A673 (cell line): ENCODE measurements around the gene CFAP206. TPM values are rescaled to one million over a fixed set of nuclear protein-coding genes. Genes with fewer than 3 reads are reported as not detected.

Experiments used
- BruUV-seq: library from RNA; stranded (reverse); fragments of 400-500 nt; replicated peaks from 2 replicates; lab custom pipeline; 2021; lab: Mats Ljungman, UMichigan
- CTCF ChIA-PET: fragments of 300-600 bp; sonication (Branson Sonifier 250); formaldehyde crosslinking; loops from one replicate; lab custom pipeline; 2022; ENCODE audit warnings: antibody characterized with exemption; lab: Charles Lee
- POLR2A ChIA-PET: fragments of 300-600 bp; sonication (Branson Sonifier 250); formaldehyde crosslinking; loops from one replicate; lab custom pipeline; 2022; ENCODE audit warnings: antibody characterized with exemption; ENCODE audit not compliant: low non-redundant PET; lab: Charles Lee
- DNase-seq: peaks from one replicate; pipeline ENCODE4 v3.0.0-alpha.2; 2015; ENCODE audit warnings: low spot score
- H3K27ac ChIP-seq: fragments of 200-600 bp; sonication (generic); 2 replicates; pipeline ENCODE4 v1.5.1; 2016; ENCODE audit warnings: mixed run types, low read depth, mild to moderate bottlenecking, mixed read lengths, antibody characterized with exemption, low read length; ENCODE audit not compliant: poor library complexity, severe bottlenecking
- H3K27me3 ChIP-seq: fragments of 200-600 bp; sonication (generic); replicated peaks from 2 replicates; pipeline ENCODE4 v1.6.1; 2017; ENCODE audit warnings: mixed run types, low read depth, mild to moderate bottlenecking, mixed read lengths, antibody characterized with exemption, low read length; ENCODE audit not compliant: insufficient read depth, poor library complexity
- H3K36me3 ChIP-seq: fragments of 200-600 bp; sonication (generic); 2 replicates; pipeline ENCODE4 v1.6.1; 2016; ENCODE audit warnings: mixed run types, mild to moderate bottlenecking, mixed read lengths, antibody characterized with exemption, low read length; ENCODE audit not compliant: insufficient read depth, poor library complexity, severe bottlenecking
- H3K4me1 ChIP-seq: fragments of 200-600 bp; sonication (generic); 2 replicates; pipeline ENCODE4 v1.6.1; 2017; ENCODE audit warnings: mixed run types, mild to moderate bottlenecking, mixed read lengths, antibody characterized with exemption, low read length; ENCODE audit not compliant: insufficient read depth, poor library complexity, severe bottlenecking
- H3K4me3 ChIP-seq: fragments of 200-600 bp; sonication (generic); 2 replicates; pipeline ENCODE4 v1.5.1; 2016; ENCODE audit warnings: low read depth, mixed run types, mild to moderate bottlenecking, mixed read lengths, low read length; ENCODE audit not compliant: poor library complexity, severe bottlenecking
- H3K9me3 ChIP-seq: fragments of 200-600 bp; sonication (generic); 2 replicates; pipeline ENCODE4 v1.6.1; 2016; ENCODE audit warnings: mixed run types, low read depth, mild to moderate bottlenecking, mixed read lengths, antibody characterized with exemption, low read length; ENCODE audit not compliant: poor library complexity, severe bottlenecking
- EZH2 ChIP-seq: fragments of 200-600 bp; sonication (generic); IDR thresholded peaks from 2 replicates; pipeline ENCODE4 v1.6.1; 2017; ENCODE audit warnings: borderline replicate concordance, low read depth, mild to moderate bottlenecking, mixed read lengths, antibody characterized with exemption, low read length; ENCODE audit not compliant: poor library complexity, severe bottlenecking
- intact Hi-C: fragments of 100-400 bp; cut with micrococcal nuclease; formaldehyde crosslinking; loops from one replicate; pipeline ENCODE4 v1.10.0; 2022; ENCODE audit not compliant: unreplicated experiment
- total RNA-seq: library from RNA; stranded (reverse); gene quantifications from 2 replicates; pipeline ENCODE4 v1.2.3, GENCODE V29; 2021
- TF ChIP-seq, protein P1 (sequence below): fragments of 300-800, 200-600 bp; sonication (generic); conservative IDR thresholded peaks from 2 replicates; pipeline ENCODE4 v1.5.1; 2017; ENCODE audit warnings: low read depth, mild to moderate bottlenecking, antibody characterized with exemption, low read length, moderate library complexity, mixed read lengths

The CFAP206 gene
- total RNA-seq, 1 experiment from 2014 or later, result not detected

GRCh38 chr6:87408721-87409155 lies 966 bp downstream of the CFAP206 start:
- no peak overlapping the region for H3K27ac ChIP-seq
- POLR2A ChIA-PET, result no interaction called here
- no TSS peak for BruUV-seq
- H3K4me3 ChIP-seq, result peak overlapping the region; percentile 65
- no peak for DNase-seq
- TF ChIP-seq EZH2, result no peak
- TF ChIP-seq, protein P1, sequence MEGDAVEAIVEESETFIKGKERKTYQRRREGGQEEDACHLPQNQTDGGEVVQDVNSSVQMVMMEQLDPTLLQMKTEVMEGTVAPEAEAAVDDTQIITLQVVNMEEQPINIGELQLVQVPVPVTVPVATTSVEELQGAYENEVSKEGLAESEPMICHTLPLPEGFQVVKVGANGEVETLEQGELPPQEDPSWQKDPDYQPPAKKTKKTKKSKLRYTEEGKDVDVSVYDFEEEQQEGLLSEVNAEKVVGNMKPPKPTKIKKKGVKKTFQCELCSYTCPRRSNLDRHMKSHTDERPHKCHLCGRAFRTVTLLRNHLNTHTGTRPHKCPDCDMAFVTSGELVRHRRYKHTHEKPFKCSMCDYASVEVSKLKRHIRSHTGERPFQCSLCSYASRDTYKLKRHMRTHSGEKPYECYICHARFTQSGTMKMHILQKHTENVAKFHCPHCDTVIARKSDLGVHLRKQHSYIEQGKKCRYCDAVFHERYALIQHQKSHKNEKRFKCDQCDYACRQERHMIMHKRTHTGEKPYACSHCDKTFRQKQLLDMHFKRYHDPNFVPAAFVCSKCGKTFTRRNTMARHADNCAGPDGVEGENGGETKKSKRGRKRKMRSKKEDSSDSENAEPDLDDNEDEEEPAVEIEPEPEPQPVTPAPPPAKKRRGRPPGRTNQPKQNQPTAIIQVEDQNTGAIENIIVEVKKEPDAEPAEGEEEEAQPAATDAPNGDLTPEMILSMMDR, result no peak
- CTCF ChIA-PET, result interaction anchor here (0.8 kb wide), 1 partner anchor 16 kb away, joined by 3 read pairs; no protein-coding TSS in a partner anchor
- H3K9me3 ChIP-seq, result no peaks in the 10 kb centered on the region
- intact Hi-C loops, result no loop called here
- peaks cover 13% of the 10 kb centered on the region for H3K27me3 ChIP-seq
- H3K36me3 ChIP-seq, result no peaks in the 10 kb centered on the region
- H3K4me1 ChIP-seq, result no peaks in the 10 kb centered on the region

GRCh38 chr6:87419266-87419665 lies 11.5 kb downstream of the CFAP206 start:
- no peaks in the 10 kb centered on the region for H3K36me3 ChIP-seq
- DNase-seq, result no peak
- H3K27ac ChIP-seq, result no peak overlapping the region
- no peaks in the 10 kb centered on the region for H3K9me3 ChIP-seq
- TF ChIP-seq, protein P1, result no peak
- no peak for TF ChIP-seq EZH2
- no peak overlapping the region for H3K4me3 ChIP-seq
- H3K27me3 ChIP-seq, result peaks cover 7% of the 10 kb centered on the region
- ChIA-PET CTCF (no interaction called here), POLR2A (no interaction called here)
- no peaks in the 10 kb centered on the region for H3K4me1 ChIP-seq
- intact Hi-C loops, result no loop called here
- BruUV-seq, result no TSS peak

DNA sequence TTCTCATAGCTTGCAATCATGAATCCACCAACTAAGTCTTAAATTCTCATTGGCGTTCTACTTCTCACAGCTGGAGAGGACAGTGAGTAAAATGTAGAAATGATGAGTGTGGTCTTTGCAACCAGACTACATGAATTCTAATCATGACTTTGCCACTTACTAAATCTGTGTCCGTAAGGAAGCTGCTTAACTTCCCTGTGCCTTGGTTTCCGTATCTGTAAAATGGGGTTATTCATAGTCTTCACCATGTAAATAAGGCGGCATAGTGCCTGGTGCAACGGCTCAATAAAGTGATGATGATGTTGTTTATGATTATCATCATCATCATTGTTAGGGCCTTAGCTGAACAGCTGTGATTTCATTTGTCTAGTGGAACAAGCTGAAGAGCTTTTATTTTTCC lies 12.6 kb downstream of the CFAP206 start:
- ChIA-PET POLR2A (no interaction called here), CTCF (no interaction called here)
- no peak for DNase-seq
- H3K9me3 ChIP-seq, result no peaks in the 10 kb centered on the region
- intact Hi-C loops, result no loop called here
- peaks cover 7% of the 10 kb centered on the region for H3K27me3 ChIP-seq
- no peak overlapping the region for H3K4me3 ChIP-seq
- H3K36me3 ChIP-seq, result no peaks in the 10 kb centered on the region
- H3K27ac ChIP-seq, result no peak overlapping the region
- H3K4me1 ChIP-seq, result no peaks in the 10 kb centered on the region
- BruUV-seq, result no TSS peak
- no peak for TF ChIP-seq EZH2
- TF ChIP-seq, protein P1, result no peak
